Left ventricle myocardium inferior (tissue), 1 donor: Measurements from ENCODE around the gene CCDC106. TPM values are rescaled to one million over a fixed set of nuclear protein-coding genes. Genes with fewer than 3 reads are reported as not detected.

Experiments used
- DNase-seq: peaks from one replicate; pipeline ENCODE4 v3.0.0-alpha.2; 2020
- H3K27ac ChIP-seq: fragments of 200-600 bp; replicated peaks from 2 replicates; pipeline ENCODE4 v1.8.0; 2021
- H3K27me3 ChIP-seq: fragments of 200-600 bp; 2 replicates; pipeline ENCODE4 v1.8.0; 2021; ENCODE audit warnings: low read depth
- H3K36me3 ChIP-seq: fragments of 200-600 bp; 2 replicates; pipeline ENCODE4 v1.8.0; 2021
- H3K4me1 ChIP-seq: fragments of 200-600 bp; 2 replicates; pipeline ENCODE4 v1.8.0; 2021
- H3K4me3 ChIP-seq: fragments of 200-600 bp; 2 replicates; pipeline ENCODE4 v1.8.0; 2021; ENCODE audit warnings: mild to moderate bottlenecking, moderate library complexity
- H3K9me3 ChIP-seq: fragments of 200-600 bp; replicated peaks from 2 replicates; pipeline ENCODE4 v1.8.0; 2021
- intact Hi-C: fragments of 100-400 bp; cut with micrococcal nuclease; formaldehyde crosslinking; loops from one replicate; pipeline ENCODE4 v1.11.0; 2022
- total RNA-seq: library from RNA; stranded (reverse); fragmentation: NEBNext Ultra II Directional; extraction: Animal tissue kit (Norgen Biotek cat#: 25700); gene quantifications from one replicate; pipeline ENCODE4 v1.2.1, GENCODE V29; 2021
- TF ChIP-seq, protein P1 (sequence below): fragments of 200-600 bp; IDR thresholded peaks from 2 replicates; pipeline ENCODE4 v1.8.0; 2021; ENCODE audit warnings: antibody characterized with exemption, mild to moderate bottlenecking, borderline replicate concordance
- donor health status: DM: no; HTN: yes; CAD: no; lungs with severe emphysema.

The CCDC106 gene
- total RNA-seq, 1 donor from 2014 or later: 14.6 TPM

DNA sequence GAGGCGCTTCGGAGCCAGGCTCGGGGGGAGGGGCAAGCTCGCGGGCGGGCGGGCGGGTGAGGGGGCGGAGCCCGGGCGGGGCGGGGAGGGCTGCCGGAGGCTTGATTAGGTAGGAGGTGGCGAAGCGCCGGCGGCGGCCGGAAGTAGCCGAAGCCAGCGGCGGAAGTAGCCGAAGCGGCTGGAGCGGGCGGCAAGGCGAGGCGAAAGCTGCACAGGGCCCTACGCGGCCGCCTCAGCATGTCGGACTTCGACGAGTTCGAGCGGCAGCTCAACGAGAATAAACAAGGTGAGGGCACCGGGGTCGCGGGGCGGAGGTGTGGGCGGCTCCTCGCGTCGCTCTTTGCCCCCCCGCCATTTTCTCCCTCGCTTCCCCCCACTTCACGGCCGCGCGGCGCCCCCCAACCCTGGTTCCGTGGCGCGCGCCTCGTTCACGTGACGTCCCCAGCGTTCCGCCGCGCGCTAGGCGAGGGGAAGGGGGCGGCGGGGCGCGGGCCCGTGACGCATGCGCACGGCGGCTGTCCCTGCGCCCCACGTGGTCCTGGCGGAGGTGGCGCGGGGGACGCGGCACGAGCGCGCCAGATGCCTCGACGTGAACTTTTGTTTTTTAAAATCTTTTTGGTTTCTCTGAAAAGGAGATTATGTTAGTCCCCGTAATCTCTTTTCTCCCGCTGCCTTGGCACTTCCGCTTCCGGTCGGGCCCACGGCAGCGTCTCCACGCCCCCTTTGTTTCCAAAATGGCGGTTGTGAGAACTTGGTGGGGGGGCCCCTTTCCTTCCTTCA lies 7.0 kb downstream of the CCDC106 start, which contains the start of gene U2AF2:
TSS of gene U2AF2 (plus strand) at position 168 of the 780 bp plus-strand sequence. CDS start at position 238, 70 bp downstream.
- TF ChIP-seq, protein P1, sequence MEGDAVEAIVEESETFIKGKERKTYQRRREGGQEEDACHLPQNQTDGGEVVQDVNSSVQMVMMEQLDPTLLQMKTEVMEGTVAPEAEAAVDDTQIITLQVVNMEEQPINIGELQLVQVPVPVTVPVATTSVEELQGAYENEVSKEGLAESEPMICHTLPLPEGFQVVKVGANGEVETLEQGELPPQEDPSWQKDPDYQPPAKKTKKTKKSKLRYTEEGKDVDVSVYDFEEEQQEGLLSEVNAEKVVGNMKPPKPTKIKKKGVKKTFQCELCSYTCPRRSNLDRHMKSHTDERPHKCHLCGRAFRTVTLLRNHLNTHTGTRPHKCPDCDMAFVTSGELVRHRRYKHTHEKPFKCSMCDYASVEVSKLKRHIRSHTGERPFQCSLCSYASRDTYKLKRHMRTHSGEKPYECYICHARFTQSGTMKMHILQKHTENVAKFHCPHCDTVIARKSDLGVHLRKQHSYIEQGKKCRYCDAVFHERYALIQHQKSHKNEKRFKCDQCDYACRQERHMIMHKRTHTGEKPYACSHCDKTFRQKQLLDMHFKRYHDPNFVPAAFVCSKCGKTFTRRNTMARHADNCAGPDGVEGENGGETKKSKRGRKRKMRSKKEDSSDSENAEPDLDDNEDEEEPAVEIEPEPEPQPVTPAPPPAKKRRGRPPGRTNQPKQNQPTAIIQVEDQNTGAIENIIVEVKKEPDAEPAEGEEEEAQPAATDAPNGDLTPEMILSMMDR: no peak
- Histone ChIP-seq H3K4me1 (peaks cover 61% of the 10 kb centered on the region), H3K27ac (peak within 1 kb of the TSS; percentile 98), H3K36me3 (peaks cover 18% of the 10 kb centered on the region), H3K27me3 (no peaks in the 10 kb centered on the region), H3K9me3 (no peaks in the 10 kb centered on the region), H3K4me3 (peak within 1 kb of the TSS; percentile 88)
- intact Hi-C loops: no loop called here
- DNase-seq: peak; percentile 95

- intact Hi-C loops: no loop called here
- H3K4me1 ChIP-seq: peaks cover 66% of the 10 kb centered on the region
- peak overlapping the region; percentile 88 for H3K4me3 ChIP-seq
- no peak for DNase-seq
- H3K27ac ChIP-seq: peak overlapping the region; percentile 98
- no peaks in the 10 kb centered on the region for H3K27me3 ChIP-seq
- H3K9me3 ChIP-seq: no peaks in the 10 kb centered on the region
- peaks cover 24% of the 10 kb centered on the region for H3K36me3 ChIP-seq
- TF ChIP-seq, protein P1: no peak
These were observed 7.6 kb downstream of the CCDC106 start for GRCh38 chr19:55655648-55656040.

DNA sequence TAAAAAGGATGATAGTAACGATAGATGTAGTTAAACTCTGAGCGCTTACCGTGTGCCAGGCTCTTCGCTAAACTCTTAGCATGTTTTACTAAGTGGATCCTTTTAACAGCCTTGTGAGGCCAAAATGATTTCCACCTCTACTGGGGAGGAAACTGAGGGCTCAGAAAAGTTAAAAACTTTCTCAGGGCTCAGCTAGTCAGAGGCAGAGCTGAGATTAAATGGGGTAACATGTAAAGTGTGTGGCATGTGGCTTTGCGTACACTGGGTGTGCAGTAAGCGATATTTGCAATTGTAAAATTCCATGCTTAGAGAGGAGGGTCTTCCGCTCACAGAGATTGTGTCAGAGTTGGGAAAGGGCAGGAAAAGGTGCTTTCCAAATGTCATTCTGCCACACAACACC lies 8.5 kb downstream of the CCDC106 start:
- no peak for DNase-seq
- Histone ChIP-seq H3K4me3 (peak overlapping the region; percentile 88), H3K27me3 (no peaks in the 10 kb centered on the region), H3K4me1 (peaks cover 66% of the 10 kb centered on the region), H3K27ac (no peak overlapping the region), H3K9me3 (no peaks in the 10 kb centered on the region), H3K36me3 (peaks cover 29% of the 10 kb centered on the region)
- intact Hi-C loops: no loop called here
- TF ChIP-seq, protein P1: no peak

DNA sequence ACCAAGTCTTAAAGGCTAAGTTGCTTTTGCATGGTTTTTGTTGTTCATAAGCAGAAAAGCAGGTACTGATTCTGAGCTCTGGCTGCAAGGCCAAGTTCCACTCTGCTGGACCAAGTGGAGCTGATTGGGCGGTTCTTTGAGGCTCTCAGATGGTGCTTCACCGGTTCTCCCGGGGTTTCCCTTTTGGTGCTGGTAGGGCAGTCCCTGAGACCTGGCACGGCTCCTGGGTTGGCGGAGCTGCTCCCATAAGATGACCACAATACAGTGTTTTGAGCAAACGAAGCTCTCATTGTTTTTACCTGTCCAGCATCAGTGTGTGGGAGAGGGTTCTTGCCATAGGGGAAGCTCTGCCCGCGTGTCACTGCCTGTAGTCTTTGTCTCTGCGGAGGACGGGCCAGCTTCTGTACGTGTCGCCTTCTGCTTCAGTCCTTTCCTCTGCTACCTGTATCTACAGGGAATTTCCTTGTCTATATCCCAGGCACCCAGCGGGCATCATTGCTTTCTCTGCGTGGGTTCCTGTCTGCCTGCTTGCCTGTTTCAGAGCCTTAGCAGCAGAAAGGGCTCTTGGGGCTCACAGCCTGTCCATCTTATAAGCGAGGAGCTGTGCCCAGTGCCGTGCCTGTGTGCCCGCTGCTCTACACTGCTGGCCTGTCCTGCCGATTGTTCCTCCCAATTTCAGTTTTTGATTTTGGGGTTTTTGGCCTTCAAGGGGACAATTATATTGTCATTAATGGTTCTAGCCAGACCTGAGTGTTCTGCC lies 9.2 kb downstream of the CCDC106 start:
- Histone ChIP-seq H3K4me1 (peaks cover 66% of the 10 kb centered on the region), H3K27me3 (no peaks in the 10 kb centered on the region), H3K36me3 (peaks cover 35% of the 10 kb centered on the region), H3K27ac (no peak overlapping the region), H3K4me3 (peak overlapping the region; percentile 88), H3K9me3 (no peaks in the 10 kb centered on the region)
- no peak for DNase-seq
- TF ChIP-seq, protein P1: no peak
- intact Hi-C loops: no loop called here

DNA sequence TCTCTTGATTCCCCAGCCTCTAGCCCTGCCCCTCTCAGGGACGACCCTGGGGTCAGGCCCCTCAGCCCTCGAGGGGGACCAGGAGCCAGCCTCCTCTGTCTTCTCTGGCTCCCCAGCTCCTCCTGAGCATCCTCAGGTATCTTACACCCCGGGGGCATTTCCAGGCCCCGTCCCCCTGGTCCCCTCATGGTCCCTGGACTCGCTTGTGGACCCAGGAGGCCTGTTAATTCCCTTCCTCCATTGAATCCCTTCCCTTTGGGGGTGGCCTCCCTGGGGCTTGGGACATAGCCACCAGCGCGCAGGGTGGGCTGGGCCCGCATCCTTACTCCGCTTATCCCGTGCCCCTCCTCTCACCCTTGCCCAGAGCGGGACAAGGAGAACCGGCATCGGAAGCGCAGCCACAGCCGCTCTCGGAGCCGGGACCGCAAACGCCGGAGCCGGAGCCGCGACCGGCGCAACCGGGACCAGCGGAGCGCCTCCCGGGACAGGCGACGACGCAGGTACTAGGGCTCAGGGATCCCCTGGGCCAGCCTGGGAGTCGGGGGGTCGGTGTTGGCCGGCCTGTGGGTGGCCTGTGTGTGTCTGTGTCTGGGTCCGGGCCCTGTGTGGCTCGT lies 10.9 kb downstream of the CCDC106 start:
- no peaks in the 10 kb centered on the region for H3K9me3 ChIP-seq
- intact Hi-C loops: no loop called here
- peaks cover 48% of the 10 kb centered on the region for H3K36me3 ChIP-seq
- no peaks in the 10 kb centered on the region for H3K27me3 ChIP-seq
- peak overlapping the region; percentile 8 for H3K4me3 ChIP-seq
- DNase-seq: no peak
- TF ChIP-seq, protein P1: no peak
- peaks cover 57% of the 10 kb centered on the region for H3K4me1 ChIP-seq
- no peak overlapping the region for H3K27ac ChIP-seq
